Brain pericyte (primary cell): ENCODE data around the gene XXYLT1.
"Not testable (repeated sequence)": the region's sequence is repeated elsewhere in the genome, so short reads cannot be mapped to it uniquely, and the experiment has no call there.

Experiments
- DNase-seq: peaks from one replicate; pipeline ENCODE4 v3.0.0-alpha.2; 2012; ENCODE audit warnings: low read depth, low spot score

XXYLT1 gene

DNA sequence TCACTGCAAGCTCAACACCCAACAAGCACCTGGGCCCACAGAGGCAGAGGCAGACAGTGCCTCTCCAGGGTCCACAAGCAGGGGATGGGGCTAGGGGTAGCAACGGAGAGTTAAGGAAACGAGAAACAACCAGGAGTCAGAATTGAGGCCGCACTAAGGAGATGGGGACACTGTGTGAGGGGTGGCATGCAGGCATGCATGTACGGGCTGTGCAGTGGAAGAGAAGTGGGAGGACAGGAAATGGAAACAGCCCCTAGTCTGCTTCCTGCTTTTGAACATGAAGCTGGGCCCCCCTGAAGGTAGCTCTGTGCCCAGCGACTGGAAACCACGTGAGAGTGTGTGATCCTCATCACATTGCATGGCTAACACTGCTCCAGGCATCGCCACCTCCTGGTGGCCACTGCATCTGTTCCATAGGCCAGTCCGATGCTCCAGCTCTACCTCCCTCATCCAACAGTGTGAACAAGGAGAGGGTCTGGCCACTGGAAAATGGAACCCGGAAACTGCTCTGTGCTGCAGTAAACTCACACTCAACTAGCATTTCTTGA is 44.0 kb downstream of the XXYLT1 start:
- no peak for DNase-seq

DNA sequence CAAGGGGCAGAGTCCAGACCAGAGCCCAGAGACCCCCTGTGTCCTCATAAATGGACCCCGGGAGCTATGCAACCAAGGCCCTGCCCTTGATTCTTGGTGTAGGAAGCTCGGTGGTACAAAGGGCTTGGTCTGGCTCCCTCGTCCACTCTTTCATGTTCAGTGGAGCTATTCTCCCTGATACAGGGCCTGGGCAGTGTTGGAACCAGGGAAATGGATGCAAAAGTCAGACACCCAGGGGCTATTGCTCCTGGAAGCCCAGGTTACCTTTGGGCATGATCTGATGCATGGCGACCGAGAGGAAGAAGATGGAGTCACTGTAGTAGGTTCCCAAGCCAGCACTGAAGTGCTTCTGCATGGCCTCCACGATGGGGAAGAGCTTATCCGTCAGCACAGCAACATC is 44.5 kb downstream of the XXYLT1 start:
- DNase-seq, result no peak

DNA sequence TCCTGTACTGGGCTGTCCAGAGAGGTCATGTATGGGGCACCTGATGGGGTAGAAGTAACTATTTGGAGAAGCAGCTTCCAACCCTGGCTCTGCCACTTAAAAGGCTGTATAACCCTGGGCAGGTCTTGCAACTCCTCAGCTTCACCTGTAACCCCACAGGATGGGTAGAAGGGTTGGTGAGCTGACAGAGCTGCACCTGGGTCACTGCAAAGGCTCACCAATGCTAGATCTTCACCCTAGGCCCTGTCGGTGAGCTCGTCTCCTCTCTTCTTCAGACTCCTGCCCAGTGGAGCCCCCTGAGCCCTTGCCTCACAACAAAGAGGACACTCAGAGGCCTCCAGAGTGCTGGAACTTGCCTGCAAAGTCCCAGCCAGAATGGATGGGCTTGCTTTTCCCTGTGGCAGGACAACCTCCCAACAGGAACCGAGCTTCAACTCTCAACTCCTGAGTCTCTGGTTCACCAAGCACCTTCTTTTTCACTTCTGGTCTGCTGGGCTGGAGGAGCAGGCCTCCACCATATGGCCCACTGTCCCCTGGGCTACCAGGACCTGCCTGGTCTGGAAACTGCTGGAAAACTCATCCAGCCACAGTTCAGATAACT is 45.9 kb downstream of the XXYLT1 start:
- DNase-seq, result no peak

DNA sequence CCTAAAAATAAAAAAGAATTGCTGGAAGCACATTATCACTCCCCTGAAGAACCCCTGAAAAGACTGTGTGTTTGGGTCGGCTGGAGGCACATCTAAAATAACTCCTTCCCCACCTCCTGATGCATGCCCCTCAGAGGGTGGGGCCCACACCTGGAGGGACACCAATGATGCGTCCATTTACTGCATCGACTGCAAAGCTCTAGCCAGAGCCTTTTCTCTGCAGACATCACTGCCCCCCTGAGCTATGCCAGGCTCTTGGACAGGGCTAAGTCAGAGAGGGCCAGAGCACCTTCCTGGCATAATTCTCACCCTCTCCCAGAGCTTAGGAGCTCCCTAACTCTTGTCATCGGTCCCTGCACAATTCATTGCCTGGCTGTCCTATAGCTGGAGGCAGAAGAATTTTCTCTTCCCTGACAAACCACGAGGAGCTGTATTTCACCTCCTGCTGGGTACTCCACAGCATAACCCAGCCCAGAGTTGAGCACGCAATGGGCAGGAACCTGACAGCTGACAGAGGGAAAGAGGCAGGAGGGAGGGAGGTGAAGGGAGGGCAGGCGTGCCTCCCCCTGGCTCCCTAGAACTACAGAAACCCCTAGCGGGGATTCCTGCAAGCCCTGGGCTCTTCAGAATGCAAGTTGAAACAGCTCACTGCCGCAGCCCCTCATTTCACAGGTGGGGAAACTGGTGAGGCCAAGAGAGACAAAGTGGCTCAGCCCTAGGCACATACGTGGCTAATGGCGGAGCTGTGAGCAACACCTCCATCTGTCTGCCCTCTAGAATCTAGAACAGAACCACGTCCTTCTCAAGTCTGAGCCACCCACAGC is 46.6 kb downstream of the XXYLT1 start:
- no peak for DNase-seq

DNA sequence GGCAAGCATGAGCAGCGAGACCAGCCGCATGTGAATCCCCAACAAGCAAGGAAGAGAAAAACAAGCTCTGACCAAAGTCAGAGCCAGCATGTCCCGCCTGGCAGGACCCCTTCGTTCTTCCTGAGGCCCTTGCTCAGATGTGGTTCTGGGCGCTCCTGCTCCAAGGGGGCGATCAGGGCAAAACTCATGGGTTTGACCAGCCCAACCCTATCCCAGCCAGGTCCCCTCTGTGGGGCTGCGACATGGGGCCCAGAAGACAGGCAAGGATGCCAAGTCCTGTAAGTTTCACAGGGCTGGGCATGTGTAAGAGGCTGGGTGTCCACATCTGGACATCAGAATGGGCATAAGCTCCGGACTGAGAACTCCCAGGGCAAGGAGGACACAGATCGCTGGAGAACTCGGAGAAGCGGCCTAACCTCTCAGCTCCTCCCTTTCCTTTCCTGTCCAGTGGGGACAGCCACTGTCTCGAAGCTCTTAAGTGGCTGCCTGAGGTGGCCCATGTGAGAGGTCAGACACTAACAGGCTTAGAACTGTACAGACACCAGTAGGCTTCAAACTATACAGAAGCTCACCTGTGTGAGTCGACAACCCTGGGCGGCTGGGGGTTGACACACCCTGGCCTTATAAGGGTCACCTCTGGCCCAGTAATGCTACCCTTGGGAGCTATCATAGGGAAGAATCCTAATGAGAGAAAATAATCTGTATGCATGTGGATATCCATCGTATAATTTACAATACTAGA is 48.9 kb downstream of the XXYLT1 start:
- DNase-seq, result no peak

DNA sequence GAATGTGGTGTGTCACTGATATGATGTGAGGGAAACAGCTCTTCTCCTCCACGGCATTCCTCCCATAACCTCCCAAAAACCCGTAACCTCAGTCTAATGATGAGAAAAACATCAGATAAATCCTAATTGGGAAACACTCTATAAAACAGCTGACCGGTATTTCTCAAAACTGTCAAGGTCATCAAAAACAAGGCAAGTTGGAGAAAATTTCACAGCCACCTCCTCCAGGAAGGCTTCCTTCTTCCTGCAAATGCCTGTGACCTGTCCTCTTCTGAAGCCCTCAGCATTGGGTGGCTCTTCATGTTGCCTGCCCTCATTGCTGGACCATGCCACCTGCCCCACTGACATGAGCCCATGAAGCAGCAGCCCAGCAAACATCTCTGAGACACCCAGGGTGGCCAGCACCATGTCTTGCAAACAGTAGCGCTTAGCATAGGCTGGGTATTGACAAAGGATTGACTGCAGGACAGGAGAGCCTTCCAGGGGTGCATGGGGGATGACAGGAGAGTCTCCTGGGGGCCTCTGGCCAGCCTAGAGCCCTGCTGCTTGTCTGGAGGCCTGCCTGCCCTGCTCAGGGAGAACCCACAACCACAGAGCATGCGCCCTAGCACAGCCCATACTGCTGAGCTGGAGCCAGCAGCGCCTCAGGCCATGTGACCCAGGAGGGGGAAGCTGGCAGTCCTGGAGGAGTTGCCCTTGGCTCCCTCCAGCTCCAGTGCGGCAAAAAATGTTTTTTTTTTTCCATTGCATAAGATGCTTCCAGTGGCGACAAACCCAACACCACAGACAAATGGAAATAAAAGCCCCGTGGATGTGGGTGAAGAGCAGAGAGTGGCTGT is 49.7 kb downstream of the XXYLT1 start:
- DNase-seq, result no peak

DNA sequence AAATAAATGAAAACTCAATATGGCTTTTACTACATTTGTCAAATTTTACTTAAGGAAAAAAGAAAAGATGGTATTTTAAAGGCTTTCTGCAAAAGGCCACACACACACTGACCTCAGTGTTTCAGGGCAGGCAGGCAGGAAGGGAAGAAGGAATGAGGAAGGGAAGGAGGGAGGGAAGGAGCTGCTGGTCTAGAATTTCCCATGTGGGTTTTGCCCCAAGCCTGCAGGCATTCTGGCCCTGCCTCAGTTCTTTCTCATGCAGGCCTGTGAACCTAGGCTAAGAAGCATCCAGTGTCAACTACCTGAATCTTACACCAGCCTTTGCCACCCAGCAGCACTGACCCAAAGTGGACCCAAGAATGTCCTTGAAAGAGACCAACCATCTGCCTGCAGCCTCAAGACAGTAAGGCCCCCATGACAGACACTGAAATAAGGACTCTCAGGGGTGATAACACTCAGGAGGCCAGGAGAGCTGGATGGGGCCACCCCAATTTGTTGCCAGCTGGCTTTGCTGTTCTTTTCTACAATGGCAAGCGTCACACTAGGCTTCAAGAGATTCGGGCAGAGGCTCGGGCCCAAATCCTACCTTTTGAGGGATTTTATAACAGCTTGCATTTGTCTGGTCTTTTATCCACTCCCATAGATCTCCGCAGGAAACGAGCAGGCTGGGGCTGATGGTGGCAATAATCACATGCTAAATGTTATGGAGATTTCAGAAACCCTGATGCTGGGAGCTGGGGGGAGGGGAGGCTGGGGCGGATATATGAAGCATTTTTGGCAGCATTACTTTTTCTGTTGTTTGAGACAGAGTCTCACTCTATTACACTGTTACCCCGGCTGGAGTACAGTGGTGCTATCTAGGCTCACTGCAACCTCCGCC is 51.4 kb downstream of the XXYLT1 start:
- DNase-seq, result no peak

DNA sequence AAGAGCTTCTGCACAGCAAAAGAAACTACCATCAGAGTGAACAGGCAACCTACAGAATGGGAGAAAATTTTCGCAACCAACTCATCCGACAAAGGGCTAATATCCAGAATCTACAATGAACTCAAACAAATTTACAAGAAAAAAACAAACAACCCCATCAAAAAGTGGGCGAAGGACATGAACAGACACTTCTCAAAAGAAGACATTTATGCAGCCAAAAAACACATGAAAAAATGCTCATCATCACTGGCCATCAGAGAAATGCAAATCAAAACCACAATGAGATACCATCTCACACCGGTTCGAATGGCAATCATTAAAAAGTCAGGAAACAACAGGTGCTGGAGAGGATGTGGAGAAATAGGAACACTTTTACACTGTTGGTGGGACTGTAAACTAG is 52.6 kb downstream of the XXYLT1 start:
- DNase-seq, result not testable (repeated sequence)

DNA sequence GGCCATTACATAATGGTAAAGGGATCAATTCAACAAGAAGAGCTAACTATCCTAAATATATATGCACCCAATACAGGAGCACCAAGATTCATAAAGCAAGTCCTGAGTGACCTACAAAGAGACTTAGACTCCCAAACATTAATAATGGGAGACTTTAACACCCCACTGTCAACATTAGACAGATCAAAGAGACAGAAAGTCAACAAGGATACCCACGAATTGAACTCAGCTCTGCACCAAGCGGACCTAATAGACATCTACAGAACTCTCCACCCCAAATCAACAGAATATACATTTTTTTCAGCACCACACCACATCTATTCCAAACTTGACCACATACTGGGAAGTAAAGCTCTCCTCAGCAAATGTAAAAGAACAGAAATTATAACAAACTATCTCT is 55.4 kb downstream of the XXYLT1 start:
- not testable (repeated sequence) for DNase-seq

DNA sequence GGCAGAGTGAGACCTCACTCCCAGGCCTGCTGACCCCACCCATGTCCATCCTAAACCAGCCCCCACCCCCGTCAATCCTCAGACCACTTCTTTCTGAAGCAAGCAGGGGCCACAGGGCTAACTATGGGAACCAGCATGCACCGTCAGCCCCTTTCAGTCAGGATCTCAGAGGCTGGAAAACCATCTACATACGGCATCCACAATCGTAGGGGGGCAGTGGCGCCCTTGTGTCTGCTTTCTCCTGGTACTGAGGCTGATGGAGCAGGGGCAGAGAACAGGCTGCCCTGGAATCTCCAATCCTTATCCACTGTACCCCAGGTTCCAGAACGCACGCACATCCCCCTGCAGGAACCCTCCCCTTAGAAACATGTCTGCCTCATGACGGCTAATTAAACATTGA is 56.6 kb downstream of the XXYLT1 start:
- DNase-seq, result no peak

DNA sequence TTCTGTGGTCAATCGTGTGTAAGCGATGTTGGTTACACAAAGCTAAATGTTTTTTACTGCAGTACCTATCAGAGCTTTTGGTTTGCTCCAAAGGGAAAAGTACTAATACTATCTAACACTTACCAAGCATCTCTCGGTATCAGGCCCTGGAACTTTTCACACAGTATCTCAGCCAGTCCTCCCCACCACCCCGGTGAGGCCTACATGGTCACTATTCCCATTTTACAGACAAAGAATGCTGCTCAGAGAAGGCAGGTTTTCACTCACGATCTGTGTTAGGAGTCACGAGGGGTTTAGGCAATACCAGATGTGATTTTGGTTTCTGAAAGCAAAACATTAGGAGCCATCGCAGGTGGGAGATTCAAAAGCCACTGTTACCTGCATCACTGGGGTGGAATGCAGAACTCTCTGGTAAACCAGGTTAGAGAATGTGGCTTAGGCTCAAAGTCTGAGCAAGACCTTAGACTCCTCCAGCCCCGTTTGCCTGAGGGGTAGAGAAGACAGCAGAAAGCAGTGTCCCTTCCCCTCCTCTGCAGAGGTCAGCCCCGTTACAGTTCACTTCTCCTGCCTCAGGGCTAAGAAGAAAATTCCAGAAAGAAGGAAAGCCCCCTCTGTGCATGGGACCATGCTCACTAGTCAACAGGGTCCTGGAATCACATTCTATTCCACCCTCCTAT is 57.2 kb downstream of the XXYLT1 start:
- DNase-seq, result no peak

DNA sequence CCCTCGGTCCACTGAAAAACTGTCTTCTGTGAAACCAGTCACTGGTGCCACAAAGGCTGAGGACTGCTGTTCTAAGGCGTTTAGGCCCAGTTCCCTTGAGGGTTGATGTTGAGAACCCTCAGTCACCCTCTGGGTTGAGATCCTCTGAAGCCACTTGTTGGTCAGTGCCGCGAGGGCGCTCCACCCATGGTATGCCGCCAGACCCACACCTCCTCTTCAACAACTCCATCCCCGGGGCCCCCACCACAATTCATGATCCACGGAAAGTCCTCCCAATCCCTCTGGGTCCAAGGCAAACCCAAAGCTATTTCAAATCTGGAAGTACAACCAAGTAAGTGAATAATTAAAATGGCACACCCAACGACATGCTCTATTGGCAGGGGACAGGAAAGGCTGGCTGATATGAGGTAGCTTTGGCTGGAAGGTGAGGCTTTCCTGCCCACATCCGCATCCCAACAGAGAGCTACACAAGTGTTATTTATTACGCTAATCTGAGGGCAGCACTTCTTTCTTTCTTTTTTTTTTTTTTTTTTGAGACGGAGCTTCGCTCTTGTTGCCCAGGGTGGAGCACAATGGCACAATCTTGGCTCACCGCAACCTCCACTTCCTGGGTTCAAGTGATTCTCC is 58.1 kb downstream of the XXYLT1 start:
- DNase-seq, result no peak

DNA sequence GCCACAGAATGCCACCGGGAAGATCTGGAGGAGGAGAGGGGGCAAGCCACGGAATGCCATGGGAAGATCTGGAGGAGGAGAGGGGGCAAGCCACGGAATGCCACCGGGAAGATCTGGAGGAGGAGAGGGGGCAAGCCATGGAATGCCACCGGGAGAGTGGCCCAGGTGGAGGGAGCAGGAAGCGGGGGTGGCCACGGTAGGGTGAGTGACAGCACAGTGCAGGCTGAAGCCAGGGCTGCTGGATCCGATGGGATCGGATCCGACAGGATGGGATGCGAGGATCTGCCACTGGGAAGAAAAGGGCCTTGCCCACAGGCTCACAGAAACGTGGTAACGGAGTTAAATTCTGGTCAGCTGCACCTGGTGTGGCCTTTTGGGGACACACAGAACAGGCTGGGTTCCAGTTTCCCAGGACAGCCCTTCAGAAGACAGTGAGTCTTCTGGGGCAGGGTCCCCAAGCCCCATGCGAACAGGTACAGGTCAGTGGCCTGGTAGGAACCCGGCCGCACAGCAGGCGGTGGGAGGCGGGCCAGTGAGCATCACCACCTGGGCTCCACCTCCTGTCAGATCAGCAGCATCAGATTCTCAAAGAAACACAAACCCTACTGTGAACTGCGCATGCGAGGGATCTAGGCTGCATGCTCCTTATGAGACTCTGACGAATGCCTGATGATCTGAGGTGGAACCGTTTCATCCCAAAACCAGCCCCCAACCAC is 58.8 kb downstream of the XXYLT1 start:
- no peak for DNase-seq

DNA sequence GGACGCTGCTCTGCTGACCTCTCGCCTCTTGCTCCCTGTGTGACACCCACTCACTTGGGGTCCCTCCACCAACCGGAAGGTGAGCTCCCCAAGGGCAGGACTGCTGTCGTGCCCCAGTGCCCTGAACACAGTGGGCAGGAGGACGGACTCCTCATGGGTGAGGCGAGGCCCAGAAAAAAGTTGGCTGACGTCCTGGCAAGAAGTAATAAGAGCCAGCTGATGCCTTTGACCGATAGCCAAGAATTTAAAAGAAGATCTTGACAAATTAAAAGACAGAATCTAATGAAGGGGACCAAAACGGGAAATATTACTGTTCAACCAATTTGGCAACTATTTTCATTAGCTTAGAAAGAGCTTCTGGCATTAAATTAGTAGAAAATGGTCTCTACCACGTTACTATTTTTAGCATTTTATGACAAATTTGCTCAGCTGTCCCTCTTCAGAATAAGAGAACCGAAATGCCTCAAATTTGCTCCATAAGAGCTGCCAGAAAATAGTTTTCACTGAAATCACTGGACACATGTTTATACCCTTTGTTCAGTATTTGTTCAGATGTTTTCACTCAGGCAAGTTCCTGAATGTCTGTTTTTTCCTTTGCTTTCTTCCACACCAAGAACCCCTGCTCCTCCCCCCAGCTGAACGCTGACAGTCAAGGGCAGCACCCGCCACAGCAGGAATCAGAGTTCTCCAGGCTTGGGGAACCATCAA is 60.5 kb downstream of the XXYLT1 start:
- DNase-seq, result peak; percentile 95

DNA sequence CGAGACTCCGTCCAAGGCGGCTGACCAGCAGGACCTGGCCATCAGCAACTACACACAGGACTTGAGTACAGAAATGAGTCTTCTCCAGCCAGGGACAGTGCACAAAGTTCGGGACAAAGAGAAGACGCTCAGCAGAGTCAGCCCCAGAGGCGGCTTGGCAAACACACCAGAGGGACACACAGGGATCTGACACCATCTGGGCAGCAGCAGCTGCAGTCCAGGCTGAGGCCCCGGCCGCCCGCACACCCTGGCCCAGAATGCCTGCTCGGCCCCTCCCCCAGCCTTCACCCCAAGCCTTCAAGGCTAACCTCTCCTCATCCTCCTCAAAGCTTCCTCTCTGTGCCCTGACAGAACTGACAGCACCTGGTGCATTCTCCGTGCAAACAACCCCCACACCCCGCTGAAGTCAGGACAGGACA is 61.1 kb downstream of the XXYLT1 start:
- DNase-seq, result no peak

DNA sequence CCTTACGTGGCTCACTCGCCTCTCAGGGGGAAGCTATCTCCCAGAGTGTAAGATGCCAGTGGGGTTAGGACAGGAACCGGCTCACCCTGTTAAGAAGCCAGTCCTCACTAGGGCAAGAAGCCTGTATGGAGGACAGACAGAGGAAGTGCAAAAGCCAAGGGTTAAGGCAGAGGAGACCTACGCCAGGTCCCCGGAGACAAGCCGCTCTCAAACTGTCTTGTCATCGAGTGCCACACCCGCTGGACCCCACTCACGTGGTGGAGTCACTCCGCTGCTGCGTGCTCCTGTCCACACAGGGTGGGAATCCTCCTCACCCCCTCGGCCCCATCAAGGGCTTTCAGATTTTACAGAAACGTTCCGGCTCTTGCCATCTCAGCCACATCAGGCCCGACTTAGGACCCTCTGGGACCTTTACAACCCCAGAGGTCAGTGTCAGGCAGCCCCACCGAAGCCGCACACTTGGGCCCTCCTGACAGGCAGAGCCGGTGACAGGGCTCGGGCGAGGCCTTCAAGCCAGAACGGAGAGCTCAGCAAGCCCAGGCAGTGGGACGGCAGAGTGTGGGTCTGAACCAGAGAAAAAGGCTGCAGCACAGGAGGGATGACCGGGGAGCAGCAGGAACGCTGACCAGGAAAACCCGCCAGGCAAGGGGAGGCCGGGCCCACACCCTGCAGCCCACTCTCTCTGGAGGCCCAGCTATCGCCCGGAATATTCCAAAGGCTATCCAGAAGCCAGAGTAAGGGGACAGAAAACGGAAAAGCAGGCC is 61.7 kb downstream of the XXYLT1 start:
- DNase-seq, result no peak

DNA sequence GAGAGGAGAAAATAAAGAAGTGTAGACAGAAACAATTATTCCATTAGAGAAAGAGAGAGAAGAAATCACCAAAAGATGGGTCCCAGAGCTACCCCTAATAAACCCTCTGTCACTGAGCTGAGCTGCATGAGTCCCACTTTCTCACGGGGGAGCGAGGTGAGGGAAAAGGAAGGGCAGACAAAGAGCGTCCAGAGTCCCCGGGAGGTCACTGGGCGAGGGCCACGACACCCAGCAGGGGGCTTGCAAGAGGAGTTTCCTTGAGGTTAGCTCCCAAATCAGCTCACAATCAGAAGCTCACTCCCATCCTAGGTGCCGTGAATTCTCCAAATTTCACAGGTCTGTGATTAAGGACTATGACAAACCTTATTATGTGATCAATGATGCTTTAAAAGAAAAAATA is 62.3 kb downstream of the XXYLT1 start:
- no peak for DNase-seq
